HG02840 (cell line): ENCODE data around the gene SP140.

ENCODE experiments used
- ATAC-seq: cut with Tn5 transposase; IDR thresholded peaks from one replicate; pipeline ENCODE4 v1.9.1; 2021; ENCODE audit warnings: mild to moderate bottlenecking, moderate library complexity, moderate number of reproducible peaks; ENCODE audit not compliant: unreplicated experiment, low FRiP score

SP140 gene

GRCh38 chr2:230356084-230356483 lies 130.5 kb downstream of the SP140 start:
- ATAC-seq: no peak

- no peak for ATAC-seq
Measured at GRCh38 chr2:230358305-230358704, 132.8 kb downstream of the SP140 start.

GRCh38 chr2:230360028-230360427 lies 134.5 kb downstream of the SP140 start:
- ATAC-seq: no peak

GRCh38 chr2:230362030-230362691 lies 136.6 kb downstream of the SP140 start:
- no peak for ATAC-seq
